ENCODE results near the gene PLEKHG3.

Gene PLEKHG3

GRCh38 chr14:64766430-64767151 lies 62.4 kb downstream of the PLEKHG3 start:
- no peak for ATAC-seq

GRCh38 chr14:64767215-64767964 lies 63.2 kb downstream of the PLEKHG3 start:
- no peak for ATAC-seq

GRCh38 chr14:64768401-64769095 lies 64.3 kb downstream of the PLEKHG3 start:
- ATAC-seq = no peak

- no peak for ATAC-seq
Observed at GRCh38 chr14:64769096-64770020, 65.1 kb downstream of the PLEKHG3 start.

GRCh38 chr14:64770751-64771150 lies 66.5 kb downstream of the PLEKHG3 start:
- no peak for ATAC-seq

- no peak for ATAC-seq
Observed at GRCh38 chr14:64771161-64771560, 66.9 kb downstream of the PLEKHG3 start.

GRCh38 chr14:64772397-64772950 lies 68.2 kb downstream of the PLEKHG3 start:
- no peak for ATAC-seq

GRCh38 chr14:64773046-64773445 lies 68.8 kb downstream of the PLEKHG3 start:
- no peak for ATAC-seq

- ATAC-seq = no peak
Observed at GRCh38 chr14:64773577-64773976, 69.4 kb downstream of the PLEKHG3 start.

- ATAC-seq = no peak
Observed at GRCh38 chr14:64774272-64774671, 70.0 kb downstream of the PLEKHG3 start.

GRCh38 chr14:64775081-64775777 lies 71.0 kb downstream of the PLEKHG3 start:
- no peak for ATAC-seq

GRCh38 chr14:64777461-64777860 lies 73.2 kb downstream of the PLEKHG3 start:
- no peak for ATAC-seq

- no peak for ATAC-seq
Observed at GRCh38 chr14:64778104-64778754, 74.0 kb downstream of the PLEKHG3 start.

- ATAC-seq = no peak
Observed at GRCh38 chr14:64779472-64779871, 75.2 kb downstream of the PLEKHG3 start.

GRCh38 chr14:64782196-64782595 lies 78.0 kb downstream of the PLEKHG3 start:
- ATAC-seq = no peak

- ATAC-seq = no peak
Observed at GRCh38 chr14:64784006-64784405, 79.8 kb downstream of the PLEKHG3 start.

GRCh38 chr14:64786296-64787149 lies 82.3 kb downstream of the PLEKHG3 start:
- no peak for ATAC-seq

GRCh38 chr14:64787619-64788018 lies 83.4 kb downstream of the PLEKHG3 start:
- no peak for ATAC-seq

GRCh38 chr14:64788706-64789105 lies 84.5 kb downstream of the PLEKHG3 start:
- no peak for ATAC-seq

GRCh38 chr14:64789696-64790095 lies 85.5 kb downstream of the PLEKHG3 start:
- no peak for ATAC-seq
